Subcutaneous adipose tissue (tissue), 4 donors: Measurements from ENCODE around the gene SLC27A3. TPM values are rescaled to one million over a fixed set of nuclear protein-coding genes. Genes with fewer than 3 reads are reported as not detected.

Experiments
- CTCF ChIP-seq: fragments of 450-650 bp; IDR thresholded peaks from one replicate; pipeline ENCODE4 v1.5.1; 2016; ENCODE audit warnings: low read depth, mild to moderate bottlenecking, control low read depth, antibody characterized with exemption, moderate library complexity
- small RNA-seq: library from RNA; depleted of rRNA; stranded (forward); fragments of <200 nt; gene quantifications from one replicate; pipeline ENCODE3, GENCODE V24; 2016
- total RNA-seq, 4 donors: library from RNA; depleted of rRNA; stranded (reverse); fragments of >200 nt; gene quantifications; one replicate each; pipeline ENCODE4 v1.1.0, GENCODE V29; 2016

SLC27A3 gene
- total RNA-seq, 4 donors from 2014 or later: 20.4 to 104 (median 46.0) TPM

- TF ChIP-seq CTCF: no peak
Observed at GRCh38 chr1:153804112-153804511, 28.9 kb downstream of the SLC27A3 start.

- TF ChIP-seq CTCF: no peak
Observed at GRCh38 chr1:153805042-153805745, 30.0 kb downstream of the SLC27A3 start.

- no peak for TF ChIP-seq CTCF
Observed at GRCh38 chr1:153805886-153806719, 30.9 kb downstream of the SLC27A3 start.

- TF ChIP-seq CTCF: no peak
Observed at GRCh38 chr1:153816283-153816889, 41.2 kb downstream of the SLC27A3 start.

DNA sequence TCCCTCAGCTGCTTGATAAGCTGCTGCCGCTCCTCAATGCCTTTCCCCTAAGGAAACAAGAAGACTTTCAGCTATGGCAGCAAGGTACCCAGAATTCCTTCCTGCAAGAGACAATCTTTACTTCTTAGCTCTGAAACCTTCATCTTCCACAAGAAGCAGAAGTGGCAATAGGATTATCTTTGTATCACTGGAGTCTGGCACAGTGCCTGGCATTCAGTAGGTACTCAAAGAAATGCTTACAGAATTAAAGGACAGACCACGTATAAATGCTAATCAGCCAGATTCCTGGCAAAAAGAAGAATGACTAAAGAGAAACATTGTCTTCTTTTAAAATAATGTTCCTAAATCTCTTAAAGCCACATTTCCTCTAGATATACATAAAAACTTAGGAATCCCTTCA lies 43.7 kb downstream of the SLC27A3 start:
- TF ChIP-seq CTCF: no peak

GRCh38 chr1:153827168-153827964 lies 52.2 kb downstream of the SLC27A3 start:
- no peak for TF ChIP-seq CTCF

Small RNA genes lying within 50 kb of the gene (small RNA-seq; reads per million reads assigned to genes)
- gene RF00019: 0.49 reads per million

Other genes with a start within 250 kb of the SLC27A3 start
- 1,000 to 10,000 TPM in 2 of 4 donors, 100 to 1,000 TPM in 2; 538 to 1,309 (median 968) TPM for gene S100A6, start 239.4 kb upstream of the SLC27A3 start, total RNA-seq
- not detected for gene S100A5, start 234.5 kb upstream of the SLC27A3 start, total RNA-seq
- gene S100A4, start 229.6 kb upstream of the SLC27A3 start, total RNA-seq: 1,000 to 10,000 TPM in 3 of 4 donors, 100 to 1,000 TPM in 1; 497 to 1,679 (median 1,241) TPM
- gene S100A3, start 226.1 kb upstream of the SLC27A3 start, total RNA-seq: 1 to 10 TPM; 2.6 to 8.3 (median 3.1) TPM
- gene S100A2, start 209.6 kb upstream of the SLC27A3 start, total RNA-seq: 1 to 10 TPM in 2 of 4 donors, not detected in 2; 1.3 to 2.2 TPM
- gene S100A16, start 162.3 kb upstream of the SLC27A3 start, total RNA-seq: 10 to 100 TPM; 46.2 to 84.5 (median 66.6) TPM
- under 1 TPM in 1 of 4 donors, not detected in 3; 0.65 TPM for gene S100A14, start 159.1 kb upstream of the SLC27A3 start, total RNA-seq
- gene S100A13, start 147.9 kb upstream of the SLC27A3 start, total RNA-seq: 100 to 1,000 TPM; 142 to 282 (median 278) TPM
- gene S100A1, start 147.0 kb upstream of the SLC27A3 start, total RNA-seq: 100 to 1,000 TPM in 1 of 4 donors, 10 to 100 TPM in 1, 1 to 10 TPM in 1, under 1 TPM in 1; 0.66 to 132 (median 17.2) TPM
- gene CHTOP, start 141.3 kb upstream of the SLC27A3 start, total RNA-seq: 10 to 100 TPM; 39.1 to 64.1 (median 45.7) TPM
- 10 to 100 TPM; 53.7 to 80.1 (median 65.9) TPM for gene SNAPIN, start 116.7 kb upstream of the SLC27A3 start, total RNA-seq
- gene ILF2, start 104.4 kb upstream of the SLC27A3 start, total RNA-seq: 100 to 1,000 TPM in 1 of 4 donors, 10 to 100 TPM in 3; 59.3 to 125 (median 78.5) TPM
- 100 to 1,000 TPM in 2 of 4 donors, 10 to 100 TPM in 2; 49.1 to 220 (median 88.8) TPM for gene NPR1, start 96.7 kb upstream of the SLC27A3 start, total RNA-seq
- gene INTS3, start 47.4 kb upstream of the SLC27A3 start, total RNA-seq: 10 to 100 TPM; 39.1 to 53.9 (median 47.1) TPM
- 10 to 100 TPM; 14.3 to 22.3 (median 18.1) TPM for gene GATAD2B, start 147.6 kb downstream of the SLC27A3 start, total RNA-seq
- 10 to 100 TPM; 33.8 to 67.6 (median 43.6) TPM for gene DENND4B, start 171.3 kb downstream of the SLC27A3 start, total RNA-seq
- gene CRTC2, start 183.2 kb downstream of the SLC27A3 start, total RNA-seq: 10 to 100 TPM; 17.7 to 95.5 (median 18.0) TPM
- gene SLC39A1, start 188.1 kb downstream of the SLC27A3 start, total RNA-seq: 100 to 1,000 TPM in 1 of 4 donors, 10 to 100 TPM in 3; 44.3 to 113 (median 82.5) TPM
- 10 to 100 TPM in 1 of 4 donors, 1 to 10 TPM in 3; 4.7 to 12.1 (median 8.7) TPM for gene CREB3L4, start 192.5 kb downstream of the SLC27A3 start, total RNA-seq
- gene JTB, start 202.3 kb downstream of the SLC27A3 start, total RNA-seq: 100 to 1,000 TPM; 183 to 201 (median 198) TPM
- 10 to 100 TPM; 40.1 to 97.9 (median 64.1) TPM for gene RAB13, start 210.9 kb downstream of the SLC27A3 start, total RNA-seq
- gene RPS27, start 215.4 kb downstream of the SLC27A3 start, total RNA-seq: 1,000 to 10,000 TPM; 1,809 to 3,638 (median 2,450) TPM